22Rv1 (cell line): ENCODE data around the gene GDPGP1.

Experiments
- H3K27ac ChIP-seq: fragments of 450-650 bp; 2 replicates; pipeline ENCODE4 v1.5.1; 2017
- ZFX ChIP-seq: fragments of 450-650 bp; IDR thresholded peaks from 2 replicates; pipeline ENCODE4 v1.6.1; 2017; ENCODE audit warnings: antibody characterized with exemption, borderline replicate concordance
- TF ChIP-seq, protein P1 (sequence below): fragments of 450-650 bp; IDR thresholded peaks from 2 replicates; pipeline ENCODE4 v1.5.1; 2017; ENCODE audit warnings: mild to moderate bottlenecking

GDPGP1 gene

DNA sequence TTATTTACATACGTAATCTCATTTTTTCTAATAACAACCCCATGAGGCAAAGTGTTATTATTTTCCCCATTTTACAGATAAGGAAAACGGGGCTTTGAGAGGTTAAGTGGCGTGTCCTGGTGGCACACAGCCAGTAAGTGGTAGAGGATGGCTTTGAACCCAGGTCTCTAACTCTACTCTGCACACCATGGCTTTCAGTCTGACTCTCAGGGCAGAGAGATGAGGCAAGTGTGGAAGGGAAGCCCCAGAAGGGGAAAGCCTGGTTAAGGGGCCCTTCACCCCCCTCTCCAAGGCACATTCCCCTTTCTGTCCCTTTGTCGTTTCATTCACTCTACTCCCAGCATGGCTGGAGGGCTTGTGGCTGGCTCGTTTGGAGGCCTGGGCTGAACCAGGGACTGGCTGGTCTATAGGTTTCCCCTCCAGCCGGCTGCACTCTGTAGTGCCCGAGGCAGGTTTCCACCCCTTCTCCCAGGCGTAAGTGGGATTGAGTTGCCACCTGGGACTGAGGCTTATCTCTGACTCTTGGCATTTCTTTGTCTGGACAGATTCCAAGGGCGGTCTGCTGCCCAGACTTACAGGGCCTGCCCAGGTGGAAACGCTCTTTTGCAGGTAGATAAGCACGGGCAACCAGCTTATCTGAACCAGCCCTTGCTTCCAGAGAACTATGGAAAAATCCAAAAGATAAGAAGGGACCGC is 20.7 kb upstream of the GDPGP1 start:
- TF ChIP-seq, protein P1, sequence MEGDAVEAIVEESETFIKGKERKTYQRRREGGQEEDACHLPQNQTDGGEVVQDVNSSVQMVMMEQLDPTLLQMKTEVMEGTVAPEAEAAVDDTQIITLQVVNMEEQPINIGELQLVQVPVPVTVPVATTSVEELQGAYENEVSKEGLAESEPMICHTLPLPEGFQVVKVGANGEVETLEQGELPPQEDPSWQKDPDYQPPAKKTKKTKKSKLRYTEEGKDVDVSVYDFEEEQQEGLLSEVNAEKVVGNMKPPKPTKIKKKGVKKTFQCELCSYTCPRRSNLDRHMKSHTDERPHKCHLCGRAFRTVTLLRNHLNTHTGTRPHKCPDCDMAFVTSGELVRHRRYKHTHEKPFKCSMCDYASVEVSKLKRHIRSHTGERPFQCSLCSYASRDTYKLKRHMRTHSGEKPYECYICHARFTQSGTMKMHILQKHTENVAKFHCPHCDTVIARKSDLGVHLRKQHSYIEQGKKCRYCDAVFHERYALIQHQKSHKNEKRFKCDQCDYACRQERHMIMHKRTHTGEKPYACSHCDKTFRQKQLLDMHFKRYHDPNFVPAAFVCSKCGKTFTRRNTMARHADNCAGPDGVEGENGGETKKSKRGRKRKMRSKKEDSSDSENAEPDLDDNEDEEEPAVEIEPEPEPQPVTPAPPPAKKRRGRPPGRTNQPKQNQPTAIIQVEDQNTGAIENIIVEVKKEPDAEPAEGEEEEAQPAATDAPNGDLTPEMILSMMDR = no peak
- no peak for TF ChIP-seq ZFX
- H3K27ac ChIP-seq = no peak overlapping the region

DNA sequence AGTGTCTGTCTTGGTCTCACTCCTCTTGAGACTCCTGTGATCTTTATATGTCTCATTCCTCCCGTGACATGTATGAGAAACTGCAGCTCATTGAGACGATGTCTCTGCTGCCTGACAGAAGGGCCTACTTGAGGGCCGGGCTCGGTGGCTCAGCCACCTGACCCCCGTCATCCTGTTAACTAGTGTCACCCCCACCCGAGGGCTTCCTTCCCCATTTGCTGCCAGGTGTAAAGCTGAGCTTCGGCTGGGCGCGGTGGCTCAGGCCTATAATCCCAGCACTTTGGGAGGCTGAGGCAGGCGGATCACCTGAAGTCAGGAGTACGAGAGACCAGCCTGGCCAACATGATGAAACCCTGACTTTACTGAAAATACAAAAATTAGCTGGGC is 20.2 kb upstream of the GDPGP1 start:
- no peak overlapping the region for H3K27ac ChIP-seq

DNA sequence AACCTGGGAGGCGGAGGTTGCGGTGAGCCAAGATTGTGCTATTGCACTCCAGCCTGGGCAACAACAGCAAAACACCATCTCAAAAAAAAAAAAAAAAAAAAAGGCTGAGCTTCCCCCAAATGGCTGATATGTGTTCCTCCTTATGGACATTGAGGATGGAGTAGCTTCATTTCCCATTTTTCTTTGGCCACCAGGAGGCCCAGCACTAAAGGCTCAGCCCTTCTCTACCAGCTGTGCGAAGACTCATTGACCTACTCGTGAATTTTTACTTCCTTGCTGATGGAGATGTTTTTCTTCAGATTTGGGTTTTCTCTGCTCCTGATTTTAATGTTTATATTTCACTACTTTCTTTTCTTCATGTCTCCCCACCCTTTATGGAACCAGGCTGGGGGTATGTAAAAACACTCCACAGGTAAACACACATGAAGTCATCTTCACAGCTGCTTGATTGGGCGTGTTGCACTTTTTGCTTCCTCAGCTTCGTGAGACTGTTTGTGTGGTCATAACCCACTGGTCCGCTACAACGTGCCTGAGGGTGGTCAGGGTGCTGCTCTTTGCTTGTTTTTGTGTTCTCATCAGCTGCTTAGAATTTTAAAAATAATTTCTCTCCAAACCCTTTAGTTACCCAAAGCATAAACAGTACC is 19.3 kb upstream of the GDPGP1 start:
- no peak overlapping the region for H3K27ac ChIP-seq
- TF ChIP-seq ZFX = no peak
- TF ChIP-seq, protein P1 = peak; percentile 22; the same call in 1 of the 2 replicates

More for the DNA sequence above, 20.2 kb upstream of the GDPGP1 start:
- TF ChIP-seq, protein P1 = no peak
- TF ChIP-seq ZFX = no peak

DNA sequence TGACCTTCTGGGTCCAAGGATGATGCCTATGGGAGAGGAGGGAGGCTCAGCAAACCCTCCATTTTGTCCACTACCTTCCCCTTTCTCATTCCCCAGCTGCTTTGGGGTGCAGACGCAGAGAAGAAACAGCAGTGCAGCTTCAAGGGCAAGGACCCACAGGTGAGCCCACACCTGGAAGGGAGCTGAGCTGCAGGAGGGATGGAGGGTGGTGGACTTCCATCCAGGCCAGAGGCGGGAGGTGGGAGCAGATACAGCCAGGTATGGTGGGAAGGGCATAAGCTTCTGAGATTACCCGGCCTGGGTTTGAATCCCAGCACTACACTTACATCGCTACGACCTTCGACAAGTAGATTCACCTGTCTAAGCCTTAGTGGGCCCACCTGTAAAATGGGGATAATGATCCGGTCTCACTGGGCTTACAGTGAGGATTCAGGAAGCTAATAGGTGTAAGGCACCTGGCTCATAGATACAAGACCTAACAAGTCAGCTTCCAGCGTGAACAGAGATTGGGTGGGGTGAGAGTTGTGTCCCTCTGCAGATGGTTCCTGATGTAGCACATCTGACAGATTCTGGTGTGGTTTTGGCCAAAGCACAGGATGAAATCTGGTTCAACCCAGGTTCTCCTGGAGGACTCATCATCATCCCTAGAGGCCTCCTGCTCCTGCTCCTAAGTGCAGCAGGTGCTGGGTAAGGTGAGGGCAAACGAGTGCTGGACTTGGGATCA is 16.2 kb upstream of the GDPGP1 start:
- TF ChIP-seq ZFX = no peak
- TF ChIP-seq, protein P1 = no peak
- no peak overlapping the region for H3K27ac ChIP-seq

DNA sequence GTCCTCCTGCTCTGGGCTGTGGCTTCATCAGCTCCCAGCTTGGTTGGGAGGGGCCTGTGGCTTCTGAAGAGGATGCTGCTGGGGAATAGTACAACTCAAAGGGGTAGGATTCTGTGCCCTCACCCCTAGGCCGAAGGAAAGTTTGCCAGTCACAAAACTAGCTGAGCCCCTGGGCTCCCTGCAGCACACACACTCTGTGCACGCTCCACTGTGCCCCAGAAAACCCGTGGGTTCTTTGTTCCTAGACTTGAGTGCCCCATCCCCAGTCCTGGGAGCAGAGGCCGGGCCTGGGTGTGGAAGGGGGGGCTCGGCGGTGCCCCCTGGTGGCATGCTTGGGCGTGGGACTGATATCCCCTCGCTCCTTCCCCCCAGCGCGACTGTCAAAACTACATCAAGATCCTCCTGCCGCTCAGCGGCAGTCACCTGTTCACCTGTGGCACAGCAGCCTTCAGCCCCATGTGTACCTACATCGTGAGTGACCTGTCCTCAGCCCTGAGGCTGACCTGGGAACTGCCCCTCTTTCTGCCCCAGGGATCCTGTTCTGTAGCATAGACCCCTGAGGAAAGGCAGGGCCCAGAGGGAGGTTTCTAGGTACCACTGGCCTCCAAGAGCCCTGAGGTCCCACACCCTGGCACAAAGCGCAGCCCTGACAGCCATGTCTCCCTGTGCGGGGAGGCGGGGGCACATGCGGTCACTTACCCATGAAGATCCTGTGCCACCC is 14.4 kb upstream of the GDPGP1 start:
- no peak overlapping the region for H3K27ac ChIP-seq
- TF ChIP-seq ZFX = no peak
- TF ChIP-seq, protein P1 = peak; percentile 90

DNA sequence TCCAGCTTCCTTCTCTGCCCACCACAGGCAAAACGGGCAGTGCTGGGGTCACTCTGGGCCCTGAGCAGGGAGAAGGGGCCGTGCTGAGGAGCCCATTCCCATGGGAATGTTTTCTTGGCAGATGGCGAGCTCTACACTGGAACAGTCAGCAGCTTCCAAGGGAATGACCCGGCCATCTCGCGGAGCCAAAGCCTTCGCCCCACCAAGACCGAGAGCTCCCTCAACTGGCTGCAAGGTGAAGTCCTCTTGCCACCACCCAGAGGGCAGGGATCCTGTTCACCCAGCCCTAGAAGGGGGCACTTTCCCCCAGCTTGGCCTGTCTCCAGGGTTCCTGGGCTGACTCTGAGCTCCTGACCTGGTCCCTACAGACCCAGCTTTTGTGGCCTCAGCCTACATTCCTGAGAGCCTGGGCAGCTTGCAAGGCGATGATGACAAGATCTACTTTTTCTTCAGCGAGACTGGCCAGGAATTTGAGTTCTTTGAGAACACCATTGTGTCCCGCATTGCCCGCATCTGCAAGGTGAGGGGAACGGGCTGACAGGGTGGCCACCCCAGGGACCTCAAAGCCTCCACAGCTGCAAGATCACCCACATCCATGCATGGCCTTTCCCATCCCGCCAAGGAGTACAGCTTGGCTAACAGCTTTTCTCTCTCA is 12.6 kb upstream of the GDPGP1 start:
- H3K27ac ChIP-seq = no peak overlapping the region
- TF ChIP-seq ZFX = no peak
- TF ChIP-seq, protein P1 = peak; percentile 78
